ENCODE results near the gene RBX1.

The RBX1 gene

GRCh38 chr22:40919446-40919845 is 31.7 kb upstream of the RBX1 start:
- Histone ChIP-seq H3K4me1 (ENCODE audit: insufficient read depth, poor library complexity, severe bottlenecking) (no peaks in the 10 kb centered on the region), H3K27me3 (ENCODE audit: insufficient read depth, poor library complexity, severe bottlenecking) (no peaks in the 10 kb centered on the region), H3K36me3 (ENCODE audit: low read depth) (peaks cover 63% of the 10 kb centered on the region), H3K4me3 (ENCODE audit: severe bottlenecking) (no peak overlapping the region), H3K9me3 (ENCODE audit: severe bottlenecking) (no peaks in the 10 kb centered on the region), H3K27ac (ENCODE audit: poor library complexity, severe bottlenecking) (no peak overlapping the region)
- TF ChIP-seq CTCF (IDR thresholded peaks at IDR 0.05; ENCODE audit: poor library complexity, severe bottlenecking), result no peak
- DNase-seq (ENCODE audit: low spot score) (no peak), ATAC-seq (ENCODE audit: low read depth) (no peak)

GRCh38 chr22:40920526-40920925 is 30.7 kb upstream of the RBX1 start:
- DNase-seq (ENCODE audit: low spot score) (no peak), ATAC-seq (ENCODE audit: low read depth) (no peak)
- H3K36me3 ChIP-seq (ENCODE audit: low read depth), result peaks cover 68% of the 10 kb centered on the region
- no peak overlapping the region for H3K4me3 ChIP-seq (ENCODE audit: severe bottlenecking)
- no peaks in the 10 kb centered on the region for H3K4me1 ChIP-seq (ENCODE audit: insufficient read depth, poor library complexity, severe bottlenecking)
- H3K9me3 ChIP-seq (ENCODE audit: severe bottlenecking), result no peaks in the 10 kb centered on the region
- TF ChIP-seq CTCF (IDR thresholded peaks at IDR 0.05; ENCODE audit: poor library complexity, severe bottlenecking), result no peak
- H3K27me3 ChIP-seq (ENCODE audit: insufficient read depth, poor library complexity, severe bottlenecking), result no peaks in the 10 kb centered on the region
- H3K27ac ChIP-seq (ENCODE audit: poor library complexity, severe bottlenecking), result no peak overlapping the region

GRCh38 chr22:40922484-40923303 is 28.5 kb upstream of the RBX1 start:
- H3K36me3 ChIP-seq (ENCODE audit: low read depth), result peaks cover 80% of the 10 kb centered on the region
- ATAC-seq (ENCODE audit: low read depth) (peak; percentile 57; the same call in 1 of the 3 replicates), DNase-seq (ENCODE audit: low spot score) (no peak)
- H3K9me3 ChIP-seq (ENCODE audit: severe bottlenecking), result no peaks in the 10 kb centered on the region
- no peaks in the 10 kb centered on the region for H3K27me3 ChIP-seq (ENCODE audit: insufficient read depth, poor library complexity, severe bottlenecking)
- H3K4me1 ChIP-seq (ENCODE audit: insufficient read depth, poor library complexity, severe bottlenecking), result no peaks in the 10 kb centered on the region
- no peak overlapping the region for H3K27ac ChIP-seq (ENCODE audit: poor library complexity, severe bottlenecking)
- no peak overlapping the region for H3K4me3 ChIP-seq (ENCODE audit: severe bottlenecking)
- peak; percentile 85 for TF ChIP-seq CTCF (IDR thresholded peaks at IDR 0.05; ENCODE audit: poor library complexity, severe bottlenecking)

GRCh38 chr22:40928657-40929056 is 22.5 kb upstream of the RBX1 start:
- no peak for TF ChIP-seq CTCF (IDR thresholded peaks at IDR 0.05; ENCODE audit: poor library complexity, severe bottlenecking)
- ATAC-seq (ENCODE audit: low read depth) (no peak), DNase-seq (ENCODE audit: low spot score) (no peak)
- Histone ChIP-seq H3K9me3 (ENCODE audit: severe bottlenecking) (no peaks in the 10 kb centered on the region), H3K36me3 (ENCODE audit: low read depth) (peaks cover 42% of the 10 kb centered on the region), H3K4me3 (ENCODE audit: severe bottlenecking) (no peak overlapping the region), H3K4me1 (ENCODE audit: insufficient read depth, poor library complexity, severe bottlenecking) (no peaks in the 10 kb centered on the region), H3K27me3 (ENCODE audit: insufficient read depth, poor library complexity, severe bottlenecking) (no peaks in the 10 kb centered on the region), H3K27ac (ENCODE audit: poor library complexity, severe bottlenecking) (no peak overlapping the region)

GRCh38 chr22:40932396-40932795 is 18.8 kb upstream of the RBX1 start:
- H3K27ac ChIP-seq (ENCODE audit: poor library complexity, severe bottlenecking), result no peak overlapping the region
- no peak overlapping the region for H3K4me3 ChIP-seq (ENCODE audit: severe bottlenecking)
- no peak for ATAC-seq (ENCODE audit: low read depth)
- H3K36me3 ChIP-seq (ENCODE audit: low read depth), result peaks cover 8% of the 10 kb centered on the region; the same call in 1 of the 2 replicates
- H3K27me3 ChIP-seq (ENCODE audit: insufficient read depth, poor library complexity, severe bottlenecking), result no peaks in the 10 kb centered on the region
- no peak for DNase-seq (ENCODE audit: low spot score)
- no peaks in the 10 kb centered on the region for H3K4me1 ChIP-seq (ENCODE audit: insufficient read depth, poor library complexity, severe bottlenecking)
- no peak for TF ChIP-seq CTCF (IDR thresholded peaks at IDR 0.05; ENCODE audit: poor library complexity, severe bottlenecking)
- H3K9me3 ChIP-seq (ENCODE audit: severe bottlenecking), result no peaks in the 10 kb centered on the region
